Dedifferentiated amniotic fluid mesenchymal stem cell (primary cell): ENCODE measurements around the gene TNFAIP1.
A peak's percentile ranks its signal among the peaks of the same experiment; 100 is the strongest.
"Not testable (repeated sequence)": the region's sequence is repeated elsewhere in the genome, so short reads cannot be mapped to it uniquely, and the experiment has no call there.

ENCODE experiments used
- DNase-seq: peaks from one replicate; pipeline ENCODE4 v3.0.0-alpha.2; 2016; ENCODE audit errors: extremely low spot score

TNFAIP1 gene

GRCh38 chr17:28324781-28325180 lies 10.8 kb upstream of the TNFAIP1 start:
- no peak for DNase-seq

GRCh38 chr17:28325211-28325610 lies 10.3 kb upstream of the TNFAIP1 start:
- no peak for DNase-seq

DNA sequence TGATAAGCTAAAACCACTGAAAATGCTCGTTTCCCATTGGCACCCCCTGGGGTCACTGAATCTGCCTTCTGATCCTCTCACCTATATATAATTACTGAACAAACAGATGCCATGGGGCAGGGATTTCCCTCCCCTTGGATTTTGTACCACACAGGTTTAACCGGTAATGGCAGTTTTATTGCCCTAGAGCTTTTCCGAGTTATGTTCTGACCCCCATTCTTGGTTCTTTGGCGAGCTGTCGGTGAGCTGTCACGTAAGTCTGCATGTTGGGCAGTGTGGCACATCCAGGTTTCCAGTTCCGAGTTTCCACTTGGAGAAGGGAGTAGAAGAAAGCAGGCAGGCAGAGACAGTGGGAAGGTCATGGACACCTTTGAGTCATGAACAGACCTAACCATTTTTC lies 9.4 kb upstream of the TNFAIP1 start:
- no peak for DNase-seq

- DNase-seq: no peak
Measured at GRCh38 chr17:28327031-28327607, 8.4 kb upstream of the TNFAIP1 start.

DNA sequence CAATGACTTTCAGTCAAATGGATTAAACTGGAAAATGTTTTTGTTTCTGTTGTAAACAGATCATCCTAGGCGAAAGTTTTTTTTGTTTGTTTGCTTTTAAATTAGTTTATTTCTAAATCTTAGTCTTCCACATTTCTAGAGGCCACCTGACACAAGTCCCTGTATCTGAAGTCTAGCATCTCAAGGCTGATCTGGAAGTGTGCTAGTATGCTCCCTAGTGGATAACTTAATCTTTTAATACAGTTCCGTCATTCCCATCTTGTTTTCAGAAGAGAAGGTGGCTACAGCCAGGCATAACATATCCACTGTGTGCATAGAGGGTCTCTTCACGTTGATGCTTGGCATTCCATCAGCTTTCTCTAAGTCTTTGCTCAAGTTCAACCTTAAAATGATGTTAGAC lies 7.9 kb upstream of the TNFAIP1 start:
- DNase-seq: no peak

GRCh38 chr17:28328325-28328724 lies 7.2 kb upstream of the TNFAIP1 start:
- no peak for DNase-seq

- DNase-seq: no peak
Measured at GRCh38 chr17:28330671-28331070, 4.9 kb upstream of the TNFAIP1 start.

DNA sequence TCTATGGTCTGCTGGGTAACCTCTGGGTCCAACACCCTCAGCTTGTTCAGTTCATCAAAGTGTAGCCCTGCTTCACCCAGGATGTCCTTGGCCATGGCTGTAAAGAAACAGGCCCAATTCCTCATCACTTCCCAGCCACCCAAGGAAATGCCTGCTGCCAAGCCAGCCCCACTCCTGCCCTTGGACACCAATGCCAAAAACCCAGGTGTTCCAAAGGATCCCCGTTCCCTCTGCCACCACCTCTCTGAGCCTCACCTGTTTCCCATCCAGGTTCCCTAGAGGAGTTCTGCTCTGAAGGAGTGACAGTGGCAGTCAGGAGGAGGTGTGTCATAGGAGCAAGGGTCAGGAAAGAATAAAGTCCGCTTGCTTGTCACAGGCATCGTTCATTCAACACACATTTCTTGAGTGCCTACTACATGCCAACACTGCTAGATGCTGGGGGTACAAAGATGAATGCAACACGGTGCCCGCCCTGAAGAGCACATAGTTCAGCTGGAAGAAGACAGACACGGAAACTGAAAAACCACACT lies 3.6 kb upstream of the TNFAIP1 start:
- no peak for DNase-seq

DNA sequence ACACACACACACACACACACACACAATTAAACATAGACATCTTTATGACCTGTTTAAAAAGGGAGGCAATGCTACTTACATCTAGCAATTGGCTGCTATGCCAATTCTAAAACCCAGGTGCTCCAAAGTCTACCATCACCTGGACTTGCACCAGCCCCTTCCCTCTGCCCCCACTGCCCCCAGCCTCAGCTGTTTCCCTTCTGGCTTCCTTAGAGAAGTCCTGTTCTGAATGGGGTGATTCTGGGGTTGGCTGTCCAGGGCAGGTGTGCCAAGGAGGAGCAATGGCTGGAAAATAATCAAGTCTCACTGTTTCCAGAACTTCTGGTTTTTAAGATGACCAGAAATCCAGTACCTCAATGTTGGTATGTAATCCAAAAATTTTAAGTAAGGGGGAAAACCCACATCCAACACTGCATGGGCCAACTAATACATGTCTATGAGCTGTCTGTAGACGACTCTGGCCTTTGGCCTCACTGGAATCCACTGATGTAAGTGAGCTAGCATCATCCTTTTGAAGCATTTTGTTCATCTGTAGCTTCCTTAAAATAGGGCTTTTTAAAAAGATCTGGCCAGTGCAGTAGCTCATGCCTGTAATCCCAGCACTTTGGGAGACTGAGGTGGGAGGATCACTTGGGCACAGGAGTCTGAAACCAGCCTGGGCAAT lies 2.3 kb upstream of the TNFAIP1 start:
- DNase-seq: no peak

DNA sequence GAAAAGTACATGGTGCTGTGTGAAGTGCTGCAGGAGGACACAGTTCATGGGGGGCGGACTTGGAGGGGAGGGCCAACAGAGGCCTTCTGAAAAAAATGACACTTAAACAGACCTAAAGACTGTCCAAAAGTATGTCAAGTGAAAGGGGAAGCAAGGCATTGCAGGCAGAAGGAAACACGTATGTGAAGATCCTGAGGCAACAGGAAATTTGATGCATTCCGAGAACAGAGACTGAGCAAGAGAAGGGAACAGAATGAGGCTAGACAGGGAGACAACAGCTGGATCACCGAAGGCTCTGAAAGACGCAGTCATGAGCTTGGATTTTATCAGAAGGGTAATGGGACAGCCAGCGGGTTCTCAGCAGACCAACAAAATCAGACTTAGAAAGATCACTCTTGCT lies 1.4 kb upstream of the TNFAIP1 start:
- DNase-seq: no peak

DNA sequence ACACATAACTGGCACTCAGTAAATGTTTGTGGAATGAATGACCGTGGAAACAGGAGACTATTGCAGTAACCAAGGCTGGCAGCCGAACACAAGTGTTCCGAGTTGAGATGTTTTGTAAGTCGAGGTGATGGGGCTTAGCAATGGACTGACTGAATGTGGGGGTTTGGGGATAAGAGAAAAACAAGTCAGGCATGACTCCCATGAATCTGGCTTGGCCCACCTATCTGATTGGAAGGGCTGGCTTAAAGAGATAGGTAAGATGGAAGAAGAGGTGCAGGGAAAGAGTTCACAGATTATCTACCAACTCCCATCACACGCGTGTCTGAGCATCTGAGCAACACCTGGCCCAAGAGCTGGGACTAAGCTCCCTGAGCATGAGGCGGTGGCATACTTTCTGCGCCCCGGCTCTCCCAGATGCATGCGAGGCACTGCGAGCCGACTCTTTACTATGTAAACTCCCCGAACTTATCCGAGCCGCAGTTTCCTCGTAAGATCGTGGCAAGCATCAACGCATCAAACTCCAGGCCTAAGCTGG lies 828 bp upstream of the TNFAIP1 start:
- DNase-seq: no peak

DNA sequence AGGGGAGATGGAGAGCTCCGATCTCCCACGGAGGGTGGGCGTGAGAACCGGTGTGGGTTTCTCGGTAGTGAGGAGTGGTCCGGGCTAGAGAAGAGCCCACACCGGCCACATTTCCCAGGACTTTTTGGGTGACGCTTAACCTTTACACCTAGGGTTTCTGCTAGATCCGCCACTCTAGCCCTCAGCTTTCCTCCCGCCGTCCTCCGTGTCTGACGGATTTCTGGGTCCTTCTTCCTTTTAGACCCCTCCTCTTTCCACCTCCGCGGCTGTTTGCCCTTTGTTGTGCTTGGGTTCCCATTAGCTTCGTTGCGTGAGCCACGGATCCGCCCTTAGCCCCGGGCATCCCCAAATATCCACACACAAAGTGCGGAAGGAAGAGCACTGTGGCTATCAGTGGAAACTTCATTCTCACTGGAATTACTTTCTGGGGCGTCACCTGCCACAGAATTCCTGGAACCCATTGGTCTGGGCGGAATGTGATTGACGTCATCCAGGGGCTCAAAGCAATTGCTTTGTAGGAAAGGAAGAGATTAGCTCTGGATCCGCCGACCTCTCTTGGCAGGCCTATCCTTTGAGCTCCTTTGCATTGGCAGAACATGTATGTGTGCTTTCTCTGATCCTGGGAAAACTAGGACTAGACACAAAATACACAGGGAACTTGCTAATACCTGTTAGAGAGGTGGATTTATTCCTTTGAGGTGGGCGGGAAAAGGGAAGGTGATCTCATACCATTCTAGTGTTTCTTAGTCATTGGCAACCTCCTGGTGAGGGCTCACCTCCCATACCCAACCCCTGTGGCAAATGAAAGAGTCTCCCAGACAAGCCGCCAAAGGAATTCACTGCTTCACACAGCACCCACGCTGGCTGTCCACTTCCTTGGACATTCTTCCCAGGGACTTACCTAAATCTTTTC lies 654 bp downstream of the TNFAIP1 start:
- peak; percentile 84 for DNase-seq

GRCh38 chr17:28338056-28338768 lies 2.7 kb downstream of the TNFAIP1 start:
- no peak for DNase-seq

DNA sequence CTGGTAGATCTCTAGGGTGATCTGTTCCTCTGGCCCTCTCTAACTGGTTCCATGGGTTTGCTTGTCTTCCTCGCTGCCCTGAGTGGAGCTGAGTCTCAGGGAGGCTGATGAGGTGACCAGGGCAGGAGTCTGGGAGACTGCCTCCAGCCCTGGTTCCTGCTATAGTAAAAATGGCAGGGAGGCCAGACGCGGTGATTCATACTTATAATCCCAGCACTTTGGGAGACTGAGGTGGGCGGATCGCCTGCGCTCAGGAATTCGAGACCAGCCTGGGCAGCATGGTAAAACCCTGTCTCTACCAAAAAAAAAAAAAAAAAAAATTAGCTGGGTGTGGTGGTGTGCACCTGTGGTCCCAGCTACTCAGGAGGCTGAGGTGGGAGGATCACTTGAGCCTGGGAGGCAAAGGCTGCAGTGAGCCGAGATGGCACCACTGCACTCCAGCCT lies 3.2 kb downstream of the TNFAIP1 start:
- DNase-seq: not testable (repeated sequence)

DNA sequence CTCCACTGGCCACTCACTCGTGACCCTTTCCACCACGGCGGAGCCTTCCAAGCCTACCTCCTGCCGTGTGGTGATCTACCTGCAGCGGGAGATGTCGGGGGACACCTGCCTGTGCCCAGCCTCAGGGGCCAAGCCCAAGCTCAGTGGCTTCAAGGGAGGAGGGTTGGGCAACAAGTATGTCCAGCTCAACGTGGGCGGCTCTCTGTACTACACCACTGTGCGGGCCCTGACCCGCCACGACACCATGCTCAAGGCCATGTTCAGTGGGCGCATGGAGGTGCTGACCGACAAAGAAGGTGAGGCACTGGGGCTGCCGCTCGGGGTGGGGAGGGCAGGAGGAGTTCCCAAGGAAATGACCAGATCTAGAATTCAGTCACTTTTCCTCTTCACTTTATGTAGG lies 3.9 kb downstream of the TNFAIP1 start:
- no peak for DNase-seq

- no peak for DNase-seq
Measured at GRCh38 chr17:28340374-28340773, 4.8 kb downstream of the TNFAIP1 start.

DNA sequence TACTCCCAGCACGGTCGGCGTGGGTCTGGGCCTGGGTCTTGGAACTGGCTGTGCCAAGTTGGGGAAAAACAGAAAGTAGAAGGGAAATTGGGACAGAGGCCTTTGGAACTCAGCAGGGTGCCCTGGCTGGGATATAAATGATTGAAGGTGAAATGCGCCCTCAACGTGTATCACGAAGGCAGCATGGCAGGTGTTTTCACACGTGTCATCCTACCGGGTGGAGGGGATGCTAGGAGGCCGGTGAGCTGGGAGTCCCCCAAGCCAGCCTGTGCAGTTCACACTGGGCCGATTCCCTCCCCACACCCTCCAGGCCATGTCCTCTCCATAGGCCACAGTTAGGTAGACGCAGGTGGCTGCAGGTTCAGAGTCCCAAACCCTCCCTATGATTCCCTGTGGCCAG lies 6.0 kb downstream of the TNFAIP1 start:
- no peak for DNase-seq

DNA sequence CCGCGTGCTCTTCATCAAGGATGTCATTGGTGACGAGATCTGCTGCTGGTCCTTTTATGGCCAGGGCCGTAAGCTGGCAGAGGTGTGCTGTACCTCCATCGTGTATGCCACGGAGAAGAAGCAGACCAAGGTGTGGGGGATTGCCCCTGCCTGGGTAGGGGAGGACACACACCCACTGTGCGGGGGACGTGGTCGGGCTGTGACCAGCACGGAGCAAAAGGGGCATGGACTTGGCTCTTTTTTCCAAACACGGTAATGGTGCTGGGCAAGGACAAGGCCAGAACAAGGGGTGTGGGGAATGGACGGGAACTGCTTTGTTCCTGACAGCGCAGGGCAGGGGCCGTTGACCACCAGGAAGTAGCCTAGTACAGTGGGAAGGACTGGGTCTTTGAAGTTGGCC lies 6.8 kb downstream of the TNFAIP1 start:
- no peak for DNase-seq

GRCh38 chr17:28343491-28343932 lies 8.0 kb downstream of the TNFAIP1 start:
- no peak for DNase-seq

GRCh38 chr17:28344011-28344410 lies 8.4 kb downstream of the TNFAIP1 start:
- DNase-seq: no peak

GRCh38 chr17:28344435-28344901 lies 8.9 kb downstream of the TNFAIP1 start:
- no peak for DNase-seq
